Gastroesophageal sphincter (tissue), 3 donors: Measurements from ENCODE around the gene SORCS3.

Source experiments
- CTCF ChIP-seq, 4 experiments: fragments of 200-600 bp in 2 of 4; fragments of 450-650 bp in 2 of 4; sonication (generic) in 1 of 4; IDR thresholded peaks; one replicate each; pipeline ENCODE4 v1.5.1; 2017 to 2019; ENCODE audit warnings: antibody characterized with exemption in 4 of 4, mild to moderate bottlenecking in 2 of 4, moderate library complexity in 2 of 4
- POLR2AphosphoS5 ChIP-seq: sonication (generic); formaldehyde crosslinking; IDR thresholded peaks from one replicate; pipeline ENCODE4 v1.6.1; 2017; ENCODE audit warnings: antibody characterized with exemption

- TF ChIP-seq CTCF (IDR thresholded peaks at IDR 0.05) (no peak), POLR2AphosphoS5 (no peak)
These were observed 190.2 kb downstream of the SORCS3 start for GRCh38 chr10:104831272-104831671.
